ENCODE results near the gene TAS2R41. TPM values are rescaled to one million over a fixed set of nuclear protein-coding genes. Genes with fewer than 3 reads are reported as not detected.
"Not testable (repeated sequence)": the region's sequence is repeated elsewhere in the genome, so short reads cannot be mapped to it uniquely, and the experiment has no call there.

The TAS2R41 gene
- polyA plus RNA-seq, 1 donor, result not detected

DNA sequence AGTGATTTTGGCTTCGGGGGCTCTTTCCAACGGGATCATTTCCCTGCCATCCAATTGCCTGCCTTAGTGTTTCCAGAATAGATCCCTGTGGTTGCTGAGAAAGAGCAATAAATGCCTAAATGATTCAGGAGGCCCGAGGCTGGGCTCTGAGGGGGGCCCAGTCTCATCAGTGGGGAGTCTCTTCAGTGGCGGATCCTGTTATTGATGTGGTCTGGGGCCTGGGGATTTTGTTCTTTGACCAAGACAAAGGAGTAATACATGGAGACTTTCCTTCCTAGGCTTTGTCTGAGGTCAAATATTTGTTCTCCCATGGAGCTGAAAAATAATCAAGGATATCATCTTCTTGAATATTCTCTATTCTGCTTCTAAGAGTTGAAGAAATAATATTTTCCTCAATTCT lies 40.8 kb downstream of the TAS2R41 start:
- Histone ChIP-seq H3K4me1 (ENCODE audit: control insufficient read depth, insufficient read depth, low read length) (peaks cover 2% of the 10 kb centered on the region), H3K27ac (ENCODE audit: low read length) (no peak overlapping the region), H3K27me3 (ENCODE audit: control insufficient read depth, insufficient read depth, low read length) (peaks cover 8% of the 10 kb centered on the region), H3K36me3 (ENCODE audit: control insufficient read depth, insufficient read depth, low read length) (no peaks in the 10 kb centered on the region), H3K4me3 (ENCODE audit: low read length) (no peak overlapping the region), H3K9me3 (ENCODE audit: control insufficient read depth, low read depth, low read length) (no peaks in the 10 kb centered on the region)
- DNase-seq, result no peak
- no CpG with 5 or more reads among the region's 4 CpGs for WGBS (ENCODE audit: insufficient coverage, low lambda C conversion rate)

DNA sequence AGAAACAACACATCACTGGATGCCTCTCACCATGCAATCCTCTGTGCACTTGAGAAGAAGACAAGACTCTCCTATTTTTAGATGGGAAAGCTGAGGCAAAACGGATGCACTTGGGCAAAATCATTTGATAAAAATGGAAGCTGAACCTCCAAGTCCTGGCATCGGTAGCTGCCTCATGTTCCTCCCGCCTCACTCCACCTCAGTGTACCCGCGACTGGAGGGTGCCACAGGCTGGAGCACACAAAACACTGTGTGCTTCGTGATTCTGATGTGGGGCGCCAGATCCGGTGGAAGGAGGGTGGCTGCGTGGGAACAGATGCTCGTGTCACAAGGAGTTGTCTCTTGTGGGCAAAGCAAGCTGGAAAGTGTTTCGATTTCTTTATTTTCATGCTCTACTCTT lies 41.3 kb downstream of the TAS2R41 start:
- WGBS (ENCODE audit: insufficient coverage, low lambda C conversion rate), result no CpG with 5 or more reads among the region's 11 CpGs
- Histone ChIP-seq H3K27me3 (ENCODE audit: control insufficient read depth, insufficient read depth, low read length) (peaks cover 8% of the 10 kb centered on the region), H3K4me3 (ENCODE audit: low read length) (no peak overlapping the region), H3K4me1 (ENCODE audit: control insufficient read depth, insufficient read depth, low read length) (no peaks in the 10 kb centered on the region), H3K36me3 (ENCODE audit: control insufficient read depth, insufficient read depth, low read length) (no peaks in the 10 kb centered on the region), H3K27ac (ENCODE audit: low read length) (no peak overlapping the region), H3K9me3 (ENCODE audit: control insufficient read depth, low read depth, low read length) (no peaks in the 10 kb centered on the region)
- DNase-seq, result no peak

DNA sequence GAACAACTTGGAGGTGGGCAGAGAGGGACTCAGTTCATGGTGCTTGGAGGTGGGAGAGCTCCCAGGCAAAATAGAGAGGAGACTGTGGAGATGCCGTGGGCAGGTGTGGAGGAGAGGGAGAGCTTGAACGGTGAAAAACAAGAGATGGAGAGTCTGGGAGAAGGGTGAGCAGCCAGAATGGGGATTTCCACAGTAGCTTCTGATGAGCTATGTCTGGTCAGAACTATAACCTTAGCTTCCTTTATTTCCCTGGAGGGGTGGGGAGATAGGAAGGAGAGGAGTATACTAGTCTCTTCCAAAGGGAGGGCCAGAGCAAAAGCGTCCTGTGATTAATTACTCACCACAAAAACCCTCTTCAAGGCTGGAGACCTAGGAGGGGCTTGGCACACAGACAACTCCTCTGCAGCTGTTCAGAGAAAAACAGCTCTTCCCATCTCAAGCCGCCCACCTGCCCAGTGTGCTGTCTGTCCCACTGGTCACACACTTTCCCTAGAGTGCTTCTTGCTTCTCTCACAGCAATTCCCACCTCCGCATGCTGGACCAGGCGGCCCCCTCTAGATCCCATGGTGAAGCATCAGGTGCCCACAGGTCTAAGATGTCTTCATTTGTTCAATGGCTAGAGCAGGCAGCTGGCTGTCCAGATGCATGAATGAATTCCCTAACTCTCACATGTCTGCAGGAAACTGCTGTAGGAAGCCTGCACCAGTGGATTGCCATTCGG lies 41.9 kb downstream of the TAS2R41 start:
- no peak overlapping the region for H3K27ac ChIP-seq (ENCODE audit: low read length)
- WGBS (ENCODE audit: insufficient coverage, low lambda C conversion rate), result no CpG with 5 or more reads among the region's 7 CpGs
- no peaks in the 10 kb centered on the region for H3K9me3 ChIP-seq (ENCODE audit: control insufficient read depth, low read depth, low read length)
- H3K4me3 ChIP-seq (ENCODE audit: low read length), result no peak overlapping the region
- H3K27me3 ChIP-seq (ENCODE audit: control insufficient read depth, insufficient read depth, low read length), result peaks cover 8% of the 10 kb centered on the region
- no peak for DNase-seq
- no peaks in the 10 kb centered on the region for H3K36me3 ChIP-seq (ENCODE audit: control insufficient read depth, insufficient read depth, low read length)
- H3K4me1 ChIP-seq (ENCODE audit: control insufficient read depth, insufficient read depth, low read length), result no peaks in the 10 kb centered on the region

DNA sequence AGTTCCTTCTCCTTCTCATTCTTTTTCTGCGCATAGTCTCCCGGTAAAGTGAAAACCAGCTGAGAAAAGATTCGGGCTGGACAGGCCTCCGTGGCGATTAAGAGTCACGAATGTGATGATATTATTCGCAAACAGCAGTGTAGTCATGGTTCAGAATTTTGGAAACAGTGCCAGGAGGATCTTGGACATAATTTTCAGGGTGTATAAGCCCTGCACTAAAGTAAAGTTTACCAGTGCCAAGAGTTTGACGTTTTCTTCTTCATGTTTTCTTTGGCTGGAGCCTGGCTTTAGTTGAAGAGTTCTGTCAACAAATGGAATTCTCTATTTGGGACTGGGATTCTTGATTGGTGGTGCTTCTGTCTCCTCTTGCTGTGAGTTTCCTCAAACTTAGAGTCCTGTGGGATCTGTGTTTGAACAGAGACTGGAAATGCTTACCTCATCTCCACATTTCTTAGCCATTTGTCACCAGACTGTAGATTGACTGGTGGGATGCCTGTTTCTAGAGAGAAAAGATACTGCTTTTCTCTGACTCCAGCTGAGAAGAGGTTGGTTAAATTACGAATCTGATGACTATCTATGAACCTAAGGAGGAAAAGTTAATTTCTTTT lies 44.7 kb downstream of the TAS2R41 start:
- H3K36me3 ChIP-seq (ENCODE audit: control insufficient read depth, insufficient read depth, low read length); H3K27me3 ChIP-seq (ENCODE audit: control insufficient read depth, insufficient read depth, low read length); H3K4me3 ChIP-seq (ENCODE audit: low read length); H3K27ac ChIP-seq (ENCODE audit: low read length); H3K9me3 ChIP-seq (ENCODE audit: control insufficient read depth, low read depth, low read length); DNase-seq; H3K4me1 ChIP-seq (ENCODE audit: control insufficient read depth, insufficient read depth, low read length): not testable (repeated sequence)
- WGBS (ENCODE audit: insufficient coverage, low lambda C conversion rate), result no CpG with 5 or more reads among the region's 9 CpGs

Other genes with a start within 250 kb of the TAS2R41 start
- 325 TPM for gene GSTK1, start 214.4 kb upstream of the TAS2R41 start, polyA plus RNA-seq
- 36.2 TPM for gene TMEM139, start 192.9 kb upstream of the TAS2R41 start, polyA plus RNA-seq
- gene CASP2, start 189.5 kb upstream of the TAS2R41 start, polyA plus RNA-seq, result 29.4 TPM
- 1.6 TPM for gene CLCN1, start 161.8 kb upstream of the TAS2R41 start, polyA plus RNA-seq
- 5.8 TPM for gene FAM131B, start 115.2 kb upstream of the TAS2R41 start, polyA plus RNA-seq
- 104 TPM for gene ZYX, start 96.5 kb upstream of the TAS2R41 start, polyA plus RNA-seq
- gene EPHA1, start 69.0 kb upstream of the TAS2R41 start, polyA plus RNA-seq, result 42.5 TPM
- not detected for gene TAS2R60, start 34.4 kb upstream of the TAS2R41 start, polyA plus RNA-seq
- gene CTAGE15, start 93.9 kb downstream of the TAS2R41 start, polyA plus RNA-seq, result 5.2 TPM
- gene TCAF2, start 143.1 kb downstream of the TAS2R41 start, polyA plus RNA-seq, result 0.99 TPM

Measured in large intestine (tissue), 3 donors.